Keratinocyte (primary cell): ENCODE data around the gene H3-3A. TPM values are rescaled to one million over a fixed set of nuclear protein-coding genes. Genes with fewer than 3 reads are reported as not detected.

Experiments used
- DNase-seq: peaks from one replicate; pipeline ENCODE4 v3.0.0-alpha.2; 2011; ENCODE audit warnings: low read depth, missing footprints, low spot score
- FAIRE-seq: peaks from 2 replicates; lab custom pipeline; 2011; peaks lifted over from hg19 to GRCh38; lab: Jason Lieb, UNC
- H2AFZ ChIP-seq: 2 replicates; pipeline ENCODE4 v1.6.0; 2012; ENCODE audit warnings: low read length, control low read depth, inconsistent platforms; ENCODE audit not compliant: control insufficient read depth
- H3K27ac ChIP-seq: 2 replicates; pipeline ENCODE4 v1.5.1; 2011; ENCODE audit warnings: low read length; ENCODE audit not compliant: control insufficient read depth, insufficient read depth
- H3K27me3 ChIP-seq: 3 replicates; pipeline ENCODE4 v1.6.0; 2011; ENCODE audit warnings: low read length; ENCODE audit not compliant: control insufficient read depth, insufficient read depth; ENCODE audit errors: extremely low read depth
- H3K36me3 ChIP-seq, 2 experiments: 2 replicates in 1 of 2; 3 replicates in 1 of 2; pipeline ENCODE4 v1.5.1; 2011; ENCODE audit warnings: low read length in 2 of 2, mild to moderate bottlenecking in 1 of 2; ENCODE audit not compliant: control insufficient read depth in 2 of 2, insufficient read depth in 2 of 2; ENCODE audit errors: extremely low read depth in 1 of 2
- H3K4me1 ChIP-seq: 3 replicates; pipeline ENCODE4 v1.5.1; 2011; ENCODE audit warnings: low read length; ENCODE audit not compliant: control insufficient read depth, insufficient read depth; ENCODE audit errors: extremely low read depth
- H3K4me2 ChIP-seq: 3 replicates; pipeline ENCODE4 v1.6.0; 2011; ENCODE audit warnings: low read depth, low read length; ENCODE audit not compliant: control insufficient read depth, insufficient read depth; ENCODE audit errors: extremely low read depth
- H3K4me3 ChIP-seq, 3 experiments: fragments of 200-600 bp in 1 of 3; sonication (generic) in 1 of 3; 2 replicates in 2 of 3; 3 replicates in 1 of 3; pipeline ENCODE4 v1.5.1; 2011 to 2016; ENCODE audit warnings: low read length in 3 of 3, mild to moderate bottlenecking in 3 of 3, control low read depth in 2 of 3, inconsistent platforms in 1 of 3, low read depth in 1 of 3, mixed read lengths in 1 of 3, mixed run types in 1 of 3, moderate library complexity in 1 of 3; ENCODE audit not compliant: control insufficient read depth in 2 of 3, insufficient read depth in 2 of 3; ENCODE audit errors: extremely low read depth in 1 of 3
- H3K79me2 ChIP-seq: 2 replicates; pipeline ENCODE4 v1.6.0; 2012; ENCODE audit warnings: low read length; ENCODE audit not compliant: control insufficient read depth, insufficient read depth
- H3K9ac ChIP-seq: 3 replicates; pipeline ENCODE4 v1.6.0; 2011; ENCODE audit warnings: low read length; ENCODE audit not compliant: control insufficient read depth, insufficient read depth; ENCODE audit errors: extremely low read depth
- H3K9me1 ChIP-seq: 3 replicates; pipeline ENCODE4 v1.6.0; 2011; ENCODE audit warnings: low read length; ENCODE audit not compliant: control insufficient read depth, insufficient read depth; ENCODE audit errors: extremely low read depth
- H3K9me3 ChIP-seq: 2 replicates; pipeline ENCODE4 v1.5.1; 2012; ENCODE audit warnings: low read depth, low read length; ENCODE audit not compliant: control insufficient read depth
- H4K20me1 ChIP-seq: 3 replicates; pipeline ENCODE4 v1.6.0; 2011; ENCODE audit warnings: low read length; ENCODE audit not compliant: control insufficient read depth, insufficient read depth; ENCODE audit errors: extremely low read depth
- EZH2 ChIP-seq: IDR thresholded peaks from one replicate; pipeline ENCODE4 v1.6.1; 2012; ENCODE audit warnings: inconsistent platforms, mild to moderate bottlenecking, low read length, moderate library complexity
- dilution Hi-C: fragments of 300-500 bp; cut with MboI; formaldehyde crosslinking; loops from one replicate; pipeline ENCODE4 v1.7.0; 2020; ENCODE audit warnings: low sequenced_read_pairs; ENCODE audit not compliant: extremely low pct_ligation_motif_present
- polyA plus RNA-seq, 5 experiments: library from polyadenylated mRNA; depleted of rRNA in 3 of 5; stranded (reverse) in 3 of 5; stranded (forward) in 1 of 5; unstranded in 1 of 5; fragments of >200 nt; gene quantifications; 1 replicate in 1 of 5; 2 replicates in 3 of 5; 3 replicates in 1 of 5; pipeline versions ENCODE4 v1.2.1 to v1.2.3, GENCODE V29; 2011 to 2012; ENCODE audit warnings: missing spikeins in 2 of 5, low read depth in 1 of 5, low replicate concordance in 1 of 5
- TF ChIP-seq, protein P1 (sequence below), 3 experiments: IDR thresholded peaks in 1 of 3; conservative IDR thresholded peaks in 1 of 3; optimal IDR thresholded peaks in 1 of 3; 2 replicates in 2 of 3; 3 replicates in 1 of 3; pipeline versions ENCODE3 to v1.5.1; 2011; ENCODE audit warnings: low read length in 3 of 3, mild to moderate bottlenecking in 3 of 3, moderate library complexity in 2 of 3, control low read depth in 1 of 3, inconsistent platforms in 1 of 3; ENCODE audit not compliant: insufficient read depth in 2 of 3; ENCODE audit errors: extremely low read depth in 1 of 3

H3-3A gene
- polyA plus RNA-seq, 1 donor (not counting 4 experiments of a cell fraction or from before 2014, with no cell fraction given) = 291 TPM

DNA sequence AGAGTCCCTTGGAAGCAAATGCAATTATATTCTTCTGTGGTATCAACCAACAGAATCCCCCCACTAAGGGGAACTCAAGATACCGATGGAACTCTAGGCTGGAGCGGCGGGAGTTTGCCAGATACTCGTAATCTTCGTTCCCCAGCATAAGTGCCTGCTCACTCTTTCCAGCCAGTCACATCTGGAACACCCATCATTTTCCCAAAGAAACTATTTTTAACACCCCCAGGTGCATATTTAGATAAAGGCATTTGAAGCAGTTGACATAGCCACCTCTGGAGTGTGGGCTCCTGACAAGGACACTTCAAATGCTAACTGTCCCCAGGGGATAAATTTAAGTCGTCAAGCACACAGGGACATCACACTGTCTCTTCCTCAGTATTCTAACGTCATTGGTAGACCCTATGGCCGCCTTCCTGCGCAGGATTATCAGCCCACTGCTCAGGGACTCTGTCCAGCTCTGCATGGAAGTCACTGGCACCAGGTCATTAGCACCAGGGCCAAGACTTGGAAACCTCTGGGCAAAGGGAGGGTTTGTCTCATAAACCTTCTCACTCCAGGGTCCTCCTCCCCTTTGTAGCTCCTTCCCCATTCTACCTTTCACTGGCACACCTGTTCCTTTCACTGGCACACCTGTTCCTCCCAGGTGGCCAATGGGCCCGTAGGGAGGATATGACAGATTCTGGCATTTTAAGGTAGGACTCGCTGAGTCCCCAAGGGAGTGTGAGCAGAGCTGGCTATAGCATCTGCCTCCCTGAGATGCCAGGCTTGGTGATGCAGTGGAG, 48.8 kb downstream of the H3-3A start:
- no peak for DNase-seq
- Histone ChIP-seq H3K4me2 (peak overlapping the region; percentile 85), H3K9me3 (no peaks in the 10 kb centered on the region), H3K79me2 (no peaks in the 10 kb centered on the region), H3K27me3 (no peaks in the 10 kb centered on the region), H2AFZ (peak overlapping the region; percentile 51), H4K20me1 (no peaks in the 10 kb centered on the region), H3K36me3 (no peaks in the 10 kb centered on the region), H3K9ac (peak overlapping the region; percentile 70), H3K27ac (no peak overlapping the region), H3K9me1 (no peaks in the 10 kb centered on the region), H3K4me1 (peaks cover 14% of the 10 kb centered on the region), H3K4me3 (peak overlapping the region; percentile 46 to 68 (median 61))
- TF ChIP-seq EZH2 = no peak
- TF ChIP-seq, protein P1, sequence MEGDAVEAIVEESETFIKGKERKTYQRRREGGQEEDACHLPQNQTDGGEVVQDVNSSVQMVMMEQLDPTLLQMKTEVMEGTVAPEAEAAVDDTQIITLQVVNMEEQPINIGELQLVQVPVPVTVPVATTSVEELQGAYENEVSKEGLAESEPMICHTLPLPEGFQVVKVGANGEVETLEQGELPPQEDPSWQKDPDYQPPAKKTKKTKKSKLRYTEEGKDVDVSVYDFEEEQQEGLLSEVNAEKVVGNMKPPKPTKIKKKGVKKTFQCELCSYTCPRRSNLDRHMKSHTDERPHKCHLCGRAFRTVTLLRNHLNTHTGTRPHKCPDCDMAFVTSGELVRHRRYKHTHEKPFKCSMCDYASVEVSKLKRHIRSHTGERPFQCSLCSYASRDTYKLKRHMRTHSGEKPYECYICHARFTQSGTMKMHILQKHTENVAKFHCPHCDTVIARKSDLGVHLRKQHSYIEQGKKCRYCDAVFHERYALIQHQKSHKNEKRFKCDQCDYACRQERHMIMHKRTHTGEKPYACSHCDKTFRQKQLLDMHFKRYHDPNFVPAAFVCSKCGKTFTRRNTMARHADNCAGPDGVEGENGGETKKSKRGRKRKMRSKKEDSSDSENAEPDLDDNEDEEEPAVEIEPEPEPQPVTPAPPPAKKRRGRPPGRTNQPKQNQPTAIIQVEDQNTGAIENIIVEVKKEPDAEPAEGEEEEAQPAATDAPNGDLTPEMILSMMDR (optimal IDR thresholded peaks at IDR 0.05 in 1 of 3, IDR thresholded peaks at IDR 0.05 in 1 of 3, conservative IDR thresholded peaks at IDR 0.05 in 1 of 3; ENCODE audit: extremely low read depth in 1 of 3, insufficient read depth in 2 of 3, low read length in 3 of 3) = no peak
- no peak for FAIRE-seq
- dilution Hi-C loops = no loop called here

DNA sequence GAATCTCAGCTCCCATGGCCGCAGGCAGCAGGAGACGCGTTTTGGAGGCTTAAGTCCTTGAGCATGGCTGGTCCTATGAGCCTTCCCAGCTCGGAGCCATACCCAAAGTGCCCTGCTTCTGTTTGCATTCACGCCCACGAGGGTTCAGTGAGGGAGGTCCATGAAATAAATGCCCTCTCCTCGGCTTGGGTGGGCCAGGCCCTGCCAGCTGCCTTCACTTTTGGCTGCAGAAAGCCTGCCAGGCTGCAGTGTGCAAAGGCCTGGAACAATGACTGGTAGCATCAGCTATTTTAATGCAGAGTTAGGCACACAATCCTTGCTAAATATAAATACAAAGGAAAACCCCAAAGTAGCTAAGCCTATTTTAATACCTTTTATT, 49.4 kb downstream of the H3-3A start:
- Histone ChIP-seq H3K9me3 (no peaks in the 10 kb centered on the region), H4K20me1 (no peaks in the 10 kb centered on the region), H3K9ac (no peak overlapping the region), H2AFZ (no peak overlapping the region), H3K4me3 (no peak overlapping the region), H3K36me3 (no peaks in the 10 kb centered on the region), H3K27ac (no peak overlapping the region), H3K79me2 (no peaks in the 10 kb centered on the region), H3K27me3 (no peaks in the 10 kb centered on the region), H3K9me1 (no peaks in the 10 kb centered on the region), H3K4me1 (peaks cover 14% of the 10 kb centered on the region), H3K4me2 (no peak overlapping the region)
- dilution Hi-C loops = no loop called here
- FAIRE-seq (no peak), DNase-seq (no peak)
- TF ChIP-seq EZH2 = no peak
- TF ChIP-seq, protein P1 (optimal IDR thresholded peaks at IDR 0.05 in 1 of 3, IDR thresholded peaks at IDR 0.05 in 1 of 3, conservative IDR thresholded peaks at IDR 0.05 in 1 of 3; ENCODE audit: extremely low read depth in 1 of 3, insufficient read depth in 2 of 3, low read length in 3 of 3) = no peak
